ENCODE results near the gene PDCL3. TPM values are rescaled to one million over a fixed set of nuclear protein-coding genes. Genes with fewer than 3 reads are reported as not detected.

Gene PDCL3
- total RNA-seq, 1 experiment from 2014 or later, result 16.2 TPM

DNA sequence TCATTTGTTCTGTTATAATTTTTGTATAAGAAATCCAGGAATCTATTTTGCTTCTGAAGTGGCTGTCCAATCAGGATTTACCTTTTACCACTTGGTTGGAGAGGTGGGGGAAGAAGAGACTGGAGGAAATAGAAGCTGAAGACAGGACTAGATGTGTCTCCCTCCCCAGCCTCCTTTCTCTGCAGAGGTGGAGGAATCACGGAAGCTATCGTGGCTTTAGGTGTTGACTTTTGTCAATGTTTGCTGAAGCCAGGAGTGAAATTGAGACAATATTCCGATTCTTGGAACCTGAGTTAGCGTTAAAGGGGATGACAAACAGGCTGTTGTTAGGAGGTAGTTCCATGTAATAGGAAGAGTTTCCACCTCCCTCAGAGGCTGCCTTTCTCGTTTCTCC is 43.5 kb downstream of the PDCL3 start:
- Histone ChIP-seq H3K27ac (ENCODE audit: low read length) (no peak overlapping the region), H3K79me2 (ENCODE audit: low read length) (no peaks in the 10 kb centered on the region), H3K4me1 (ENCODE audit: low read length) (peaks cover 41% of the 10 kb centered on the region), H3K9me2 (replicated peaks; ENCODE audit: insufficient read depth, low read length) (no peaks in the 10 kb centered on the region), H3K27me3 (ENCODE audit: low read length) (no peaks in the 10 kb centered on the region), H3K4me3 (ENCODE audit: low read length) (no peak overlapping the region), H4K20me1 (ENCODE audit: insufficient read depth, low read depth, low read length) (no peaks in the 10 kb centered on the region), H3K36me3 (ENCODE audit: insufficient read depth, low read length) (no peaks in the 10 kb centered on the region), H3K9ac (ENCODE audit: low read length) (no peak overlapping the region), H2AFZ (ENCODE audit: low read length) (no peak overlapping the region), H3K4me2 (ENCODE audit: low read depth, low read length, poor library complexity, severe bottlenecking) (no peak overlapping the region), H3K9me3 (ENCODE audit: low read length) (no peaks in the 10 kb centered on the region)
- DNase-seq, result no peak

DNA sequence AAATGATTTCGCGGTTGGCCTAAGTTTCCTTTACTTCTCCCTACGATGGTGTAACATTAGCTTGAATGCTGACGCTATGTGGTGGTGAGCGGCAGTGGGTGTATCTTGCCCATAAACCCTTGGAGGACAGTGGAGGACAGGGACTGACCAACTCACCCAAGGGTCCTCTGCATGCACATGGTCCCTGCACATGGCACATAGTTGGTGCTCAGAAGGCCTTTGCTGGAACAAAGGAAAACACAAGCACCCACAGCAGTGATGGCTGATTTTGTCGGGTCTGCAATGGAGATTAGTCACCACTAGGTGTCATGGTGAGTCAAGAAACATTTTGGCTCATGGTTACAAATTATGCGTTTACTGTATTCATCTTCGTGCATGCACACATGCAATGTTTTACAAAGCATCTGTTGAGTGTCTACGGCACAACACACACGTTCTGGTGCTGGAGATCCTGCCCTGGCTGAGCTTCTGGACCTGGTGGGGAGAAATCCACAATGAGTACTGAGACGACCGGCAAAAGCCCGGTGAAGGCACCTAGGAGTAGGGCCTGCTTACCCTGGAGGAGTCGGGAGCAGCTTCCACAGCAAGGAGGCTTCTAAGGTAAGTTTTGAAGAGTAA is 44.0 kb downstream of the PDCL3 start:
- Histone ChIP-seq H2AFZ (ENCODE audit: low read length) (no peak overlapping the region), H3K4me2 (ENCODE audit: low read depth, low read length, poor library complexity, severe bottlenecking) (no peak overlapping the region), H3K27me3 (ENCODE audit: low read length) (no peaks in the 10 kb centered on the region), H3K9me3 (ENCODE audit: low read length) (no peaks in the 10 kb centered on the region), H3K4me3 (ENCODE audit: low read length) (no peak overlapping the region), H3K9me2 (replicated peaks; ENCODE audit: insufficient read depth, low read length) (no peaks in the 10 kb centered on the region), H4K20me1 (ENCODE audit: insufficient read depth, low read depth, low read length) (no peaks in the 10 kb centered on the region), H3K9ac (ENCODE audit: low read length) (no peak overlapping the region), H3K4me1 (ENCODE audit: low read length) (peaks cover 36% of the 10 kb centered on the region), H3K36me3 (ENCODE audit: insufficient read depth, low read length) (no peaks in the 10 kb centered on the region), H3K27ac (ENCODE audit: low read length) (no peak overlapping the region), H3K79me2 (ENCODE audit: low read length) (no peaks in the 10 kb centered on the region)
- peak; percentile 73 for DNase-seq

DNA sequence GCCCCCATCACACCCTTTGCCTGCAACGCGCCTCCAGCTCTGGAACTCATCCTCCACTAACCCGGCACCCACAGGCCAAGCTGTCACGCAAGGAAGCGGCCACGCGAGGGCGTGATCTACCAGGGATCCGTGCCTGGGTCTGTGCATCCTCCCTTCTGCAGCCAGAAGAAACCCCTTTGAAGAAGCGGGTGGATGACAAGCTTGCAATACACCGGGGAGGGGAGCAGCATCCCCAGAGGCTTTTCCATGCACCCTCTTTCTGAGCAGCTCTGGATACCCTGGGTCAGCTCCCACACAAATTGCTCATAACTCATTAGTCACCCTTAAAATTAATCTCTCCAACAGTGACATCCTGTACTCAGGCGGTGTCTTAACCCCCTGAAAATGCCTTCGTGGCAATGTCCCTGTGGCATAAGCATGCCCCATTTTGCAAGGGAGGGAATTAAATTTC is 47.6 kb downstream of the PDCL3 start:
- Histone ChIP-seq H3K4me1 (ENCODE audit: low read length) (peaks cover 4% of the 10 kb centered on the region; the same call in 1 of the 2 replicates), H4K20me1 (ENCODE audit: insufficient read depth, low read depth, low read length) (no peaks in the 10 kb centered on the region), H2AFZ (ENCODE audit: low read length) (no peak overlapping the region), H3K79me2 (ENCODE audit: low read length) (no peaks in the 10 kb centered on the region), H3K27ac (ENCODE audit: low read length) (no peak overlapping the region), H3K9ac (ENCODE audit: low read length) (no peak overlapping the region), H3K4me2 (ENCODE audit: low read depth, low read length, poor library complexity, severe bottlenecking) (no peak overlapping the region), H3K36me3 (ENCODE audit: insufficient read depth, low read length) (no peaks in the 10 kb centered on the region), H3K9me2 (replicated peaks; ENCODE audit: insufficient read depth, low read length) (no peaks in the 10 kb centered on the region), H3K9me3 (ENCODE audit: low read length) (no peaks in the 10 kb centered on the region), H3K4me3 (ENCODE audit: low read length) (no peak overlapping the region), H3K27me3 (ENCODE audit: low read length) (no peaks in the 10 kb centered on the region)
- peak; percentile 86 for DNase-seq

DNA sequence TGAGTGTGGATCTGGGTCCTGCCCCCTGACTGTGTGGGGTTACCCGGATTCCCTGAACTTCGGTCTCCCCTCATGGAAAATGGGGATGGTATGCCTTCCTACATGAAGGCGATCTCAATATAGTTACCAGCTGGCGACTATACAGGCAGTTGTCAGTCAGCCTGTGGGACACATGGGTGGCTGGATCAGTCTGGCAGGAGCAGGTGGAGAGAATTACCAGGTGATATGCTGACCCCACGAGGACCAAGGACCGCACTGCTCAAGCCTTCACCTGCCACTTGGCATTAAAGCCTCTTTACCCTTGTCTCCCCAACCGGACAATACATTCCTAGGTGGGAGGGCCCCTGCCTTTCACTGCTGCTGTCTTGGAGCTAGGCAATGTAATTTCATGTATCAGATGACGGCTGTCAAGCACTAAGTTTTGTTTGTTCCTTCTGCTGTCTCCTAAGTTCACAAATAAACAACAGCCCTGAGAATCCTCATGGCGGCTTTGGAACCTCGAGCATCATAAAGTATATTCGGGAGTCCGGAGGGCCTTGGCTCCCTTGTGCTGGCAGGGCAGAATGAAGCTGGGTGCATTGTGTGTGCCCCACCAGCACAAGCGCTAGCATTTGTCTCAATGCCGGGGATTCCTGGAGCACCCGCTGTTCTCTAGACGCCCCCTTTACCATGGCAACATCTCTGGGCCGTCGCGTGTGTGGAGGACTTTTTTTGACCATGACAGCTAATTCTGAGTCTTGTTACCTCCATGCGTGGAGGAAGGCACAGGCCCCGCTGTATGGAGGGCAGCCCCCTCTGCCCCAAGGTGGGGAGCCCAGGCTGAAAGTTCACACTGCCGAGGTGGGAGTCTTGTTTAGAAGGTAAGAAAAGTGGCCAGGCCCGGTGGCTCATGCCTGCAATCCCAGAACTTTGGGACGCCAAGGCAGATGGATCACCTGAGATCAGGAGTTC is 48.6 kb downstream of the PDCL3 start:
- no peak overlapping the region for H3K27ac ChIP-seq (ENCODE audit: low read length)
- no peaks in the 10 kb centered on the region for H3K36me3 ChIP-seq (ENCODE audit: insufficient read depth, low read length)
- H3K27me3 ChIP-seq (ENCODE audit: low read length), result no peaks in the 10 kb centered on the region
- no peaks in the 10 kb centered on the region for H3K9me2 ChIP-seq (replicated peaks; ENCODE audit: insufficient read depth, low read length)
- no peak overlapping the region for H2AFZ ChIP-seq (ENCODE audit: low read length)
- no peak overlapping the region for H3K4me3 ChIP-seq (ENCODE audit: low read length)
- no peaks in the 10 kb centered on the region for H3K9me3 ChIP-seq (ENCODE audit: low read length)
- no peaks in the 10 kb centered on the region for H3K79me2 ChIP-seq (ENCODE audit: low read length)
- no peak overlapping the region for H3K9ac ChIP-seq (ENCODE audit: low read length)
- DNase-seq, result no peak
- no peaks in the 10 kb centered on the region for H3K4me1 ChIP-seq (ENCODE audit: low read length)
- no peaks in the 10 kb centered on the region for H4K20me1 ChIP-seq (ENCODE audit: insufficient read depth, low read depth, low read length)
- H3K4me2 ChIP-seq (ENCODE audit: low read depth, low read length, poor library complexity, severe bottlenecking), result no peak overlapping the region

DNA sequence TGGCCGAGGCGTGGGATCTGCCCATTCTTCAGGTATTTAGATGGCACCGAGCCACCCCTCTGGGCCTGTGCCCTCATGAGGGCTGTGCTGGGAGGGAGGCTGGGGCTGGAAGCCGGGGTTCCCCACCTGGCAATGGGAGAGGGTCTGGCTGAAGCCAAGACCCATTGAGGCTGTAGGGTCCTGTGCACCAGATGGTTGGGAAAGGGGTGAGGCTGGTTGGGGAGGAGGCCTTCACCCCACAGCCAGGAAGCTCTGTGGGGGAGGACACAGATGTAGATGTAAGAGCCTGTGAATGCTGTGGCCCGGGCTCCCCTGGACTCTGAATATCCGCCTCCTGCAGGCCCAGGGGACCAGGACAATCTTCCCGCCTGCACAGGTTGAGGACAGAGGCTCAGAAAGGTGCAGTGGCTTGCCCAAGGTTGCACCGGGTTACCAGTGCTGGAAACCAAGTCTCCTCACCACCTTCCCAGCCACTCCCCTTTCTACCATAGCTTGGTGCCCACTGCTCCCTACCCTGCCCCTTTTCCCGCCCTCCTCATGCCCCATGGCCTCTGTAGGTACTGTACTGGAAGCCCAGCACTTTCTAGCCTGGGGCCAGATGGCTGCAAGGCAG is 49.7 kb downstream of the PDCL3 start:
- H2AFZ ChIP-seq (ENCODE audit: low read length), result no peak overlapping the region
- H3K9me3 ChIP-seq (ENCODE audit: low read length), result no peaks in the 10 kb centered on the region
- DNase-seq, result no peak
- no peaks in the 10 kb centered on the region for H3K36me3 ChIP-seq (ENCODE audit: insufficient read depth, low read length)
- no peaks in the 10 kb centered on the region for H3K4me1 ChIP-seq (ENCODE audit: low read length)
- no peaks in the 10 kb centered on the region for H3K9me2 ChIP-seq (replicated peaks; ENCODE audit: insufficient read depth, low read length)
- H3K4me2 ChIP-seq (ENCODE audit: low read depth, low read length, poor library complexity, severe bottlenecking), result no peak overlapping the region
- no peak overlapping the region for H3K9ac ChIP-seq (ENCODE audit: low read length)
- no peak overlapping the region for H3K4me3 ChIP-seq (ENCODE audit: low read length)
- H3K27me3 ChIP-seq (ENCODE audit: low read length), result no peaks in the 10 kb centered on the region
- H4K20me1 ChIP-seq (ENCODE audit: insufficient read depth, low read depth, low read length), result no peaks in the 10 kb centered on the region
- no peak overlapping the region for H3K27ac ChIP-seq (ENCODE audit: low read length)
- no peaks in the 10 kb centered on the region for H3K79me2 ChIP-seq (ENCODE audit: low read length)

DNA sequence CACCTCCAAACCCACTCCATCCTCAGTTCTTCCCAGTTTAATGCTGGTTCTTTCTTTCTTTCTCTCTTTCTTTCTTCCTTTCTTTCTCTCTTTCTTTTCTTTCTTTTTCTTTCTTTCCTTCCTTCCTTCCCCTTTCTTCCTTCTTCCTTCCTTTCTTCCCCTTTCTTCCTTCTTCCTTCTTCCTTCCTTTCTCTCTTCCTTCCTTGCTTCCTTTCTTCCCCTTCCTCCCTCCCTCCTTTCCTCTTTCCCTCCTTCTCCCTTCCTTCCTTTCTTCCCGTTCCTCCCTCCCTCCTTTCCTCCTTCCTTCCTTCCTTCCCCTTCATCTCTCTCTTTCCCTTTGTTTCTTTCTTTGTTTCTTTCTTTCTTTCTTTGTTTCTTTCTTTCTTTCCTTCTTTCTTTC is 50.9 kb downstream of the PDCL3 start:
- DNase-seq, result no peak
- no peak overlapping the region for H3K4me2 ChIP-seq (ENCODE audit: low read depth, low read length, poor library complexity, severe bottlenecking)

DNA sequence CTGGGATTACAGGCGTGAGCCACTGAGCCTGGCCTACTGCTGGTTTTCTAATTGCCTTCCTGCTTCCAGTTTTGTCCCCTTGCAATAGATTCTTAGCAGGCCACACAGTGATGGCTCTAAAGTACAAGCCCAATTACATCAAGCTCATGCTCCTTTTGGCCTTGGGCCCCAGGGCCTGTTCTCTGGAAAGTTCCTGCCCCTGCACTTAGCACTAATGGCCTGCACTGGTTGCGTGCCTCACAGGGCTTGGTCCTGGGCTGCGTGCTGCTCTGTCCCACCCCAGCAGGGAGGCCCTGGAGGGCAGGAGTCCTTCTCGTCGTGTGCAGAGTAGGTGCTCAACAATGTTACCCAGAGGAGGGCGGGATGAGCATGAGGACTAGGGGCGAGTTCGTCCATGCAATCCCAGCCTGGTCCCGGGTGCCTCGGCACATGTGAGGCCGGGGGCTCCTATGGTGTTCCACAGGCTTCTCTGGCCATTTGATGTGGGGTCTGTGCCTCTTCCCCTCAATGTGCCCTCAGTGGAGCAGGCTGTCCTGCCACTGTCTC is 51.7 kb downstream of the PDCL3 start:
- H3K27ac ChIP-seq (ENCODE audit: low read length), result no peak overlapping the region
- no peak overlapping the region for H2AFZ ChIP-seq (ENCODE audit: low read length)
- no peaks in the 10 kb centered on the region for H3K27me3 ChIP-seq (ENCODE audit: low read length)

More for the DNA sequence above, 50.9 kb downstream of the PDCL3 start:
- Histone ChIP-seq H3K27ac (ENCODE audit: low read length) (no peak overlapping the region), H3K4me3 (ENCODE audit: low read length) (no peak overlapping the region), H2AFZ (ENCODE audit: low read length) (no peak overlapping the region), H3K79me2 (ENCODE audit: low read length) (no peaks in the 10 kb centered on the region), H3K9me3 (ENCODE audit: low read length) (no peaks in the 10 kb centered on the region), H3K36me3 (ENCODE audit: insufficient read depth, low read length) (no peaks in the 10 kb centered on the region), H3K4me1 (ENCODE audit: low read length) (no peaks in the 10 kb centered on the region), H3K9ac (ENCODE audit: low read length) (no peak overlapping the region), H3K27me3 (ENCODE audit: low read length) (no peaks in the 10 kb centered on the region), H3K9me2 (replicated peaks; ENCODE audit: insufficient read depth, low read length) (no peaks in the 10 kb centered on the region), H4K20me1 (ENCODE audit: insufficient read depth, low read depth, low read length) (no peaks in the 10 kb centered on the region)

DNA sequence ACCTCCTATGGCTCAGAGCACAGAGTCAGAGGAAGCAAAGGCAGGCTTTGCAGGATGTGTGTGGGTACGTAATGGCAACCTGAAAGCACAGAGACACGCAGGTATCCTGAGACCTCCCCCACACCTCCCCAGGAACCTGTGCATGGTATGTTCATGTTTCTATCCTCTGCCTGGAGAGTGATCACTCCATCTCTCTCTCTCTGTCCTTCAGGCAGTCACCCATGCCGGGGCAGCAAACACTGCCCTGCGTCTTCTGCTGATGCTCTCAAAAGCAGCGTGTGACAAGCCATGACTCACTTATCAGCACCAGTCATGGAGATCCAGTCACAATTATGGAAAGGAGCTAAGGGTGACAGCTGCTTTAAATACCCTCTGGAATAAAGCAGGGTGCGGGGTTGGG is 52.7 kb downstream of the PDCL3 start:
- Histone ChIP-seq H3K9me2 (replicated peaks; ENCODE audit: insufficient read depth, low read length) (no peaks in the 10 kb centered on the region), H3K9ac (ENCODE audit: low read length) (no peak overlapping the region), H4K20me1 (ENCODE audit: insufficient read depth, low read depth, low read length) (no peaks in the 10 kb centered on the region), H2AFZ (ENCODE audit: low read length) (no peak overlapping the region), H3K4me2 (ENCODE audit: low read depth, low read length, poor library complexity, severe bottlenecking) (no peak overlapping the region), H3K27me3 (ENCODE audit: low read length) (no peaks in the 10 kb centered on the region), H3K9me3 (ENCODE audit: low read length) (no peaks in the 10 kb centered on the region), H3K4me3 (ENCODE audit: low read length) (no peak overlapping the region), H3K27ac (ENCODE audit: low read length) (no peak overlapping the region), H3K4me1 (ENCODE audit: low read length) (no peaks in the 10 kb centered on the region), H3K79me2 (ENCODE audit: low read length) (no peaks in the 10 kb centered on the region), H3K36me3 (ENCODE audit: insufficient read depth, low read length) (no peaks in the 10 kb centered on the region)
- no peak for DNase-seq

More for the DNA sequence above, 51.7 kb downstream of the PDCL3 start:
- no peak overlapping the region for H3K4me3 ChIP-seq (ENCODE audit: low read length)
- DNase-seq, result no peak
- H3K9me2 ChIP-seq (replicated peaks; ENCODE audit: insufficient read depth, low read length), result no peaks in the 10 kb centered on the region
- no peaks in the 10 kb centered on the region for H3K4me1 ChIP-seq (ENCODE audit: low read length)
- H3K4me2 ChIP-seq (ENCODE audit: low read depth, low read length, poor library complexity, severe bottlenecking), result no peak overlapping the region
- H4K20me1 ChIP-seq (ENCODE audit: insufficient read depth, low read depth, low read length), result no peaks in the 10 kb centered on the region
- H3K9ac ChIP-seq (ENCODE audit: low read length), result no peak overlapping the region
- H3K9me3 ChIP-seq (ENCODE audit: low read length), result no peaks in the 10 kb centered on the region
- no peaks in the 10 kb centered on the region for H3K79me2 ChIP-seq (ENCODE audit: low read length)
- no peaks in the 10 kb centered on the region for H3K36me3 ChIP-seq (ENCODE audit: insufficient read depth, low read length)

Measured in Karpas-422 (cell line).